MV-4-11 (cell line): ENCODE results near the gene UBTF.

Source experiments
- DNase-seq: peaks from one replicate; lab custom pipeline; 2025; lab: John Stamatoyannopoulos, UW

The UBTF gene

DNA sequence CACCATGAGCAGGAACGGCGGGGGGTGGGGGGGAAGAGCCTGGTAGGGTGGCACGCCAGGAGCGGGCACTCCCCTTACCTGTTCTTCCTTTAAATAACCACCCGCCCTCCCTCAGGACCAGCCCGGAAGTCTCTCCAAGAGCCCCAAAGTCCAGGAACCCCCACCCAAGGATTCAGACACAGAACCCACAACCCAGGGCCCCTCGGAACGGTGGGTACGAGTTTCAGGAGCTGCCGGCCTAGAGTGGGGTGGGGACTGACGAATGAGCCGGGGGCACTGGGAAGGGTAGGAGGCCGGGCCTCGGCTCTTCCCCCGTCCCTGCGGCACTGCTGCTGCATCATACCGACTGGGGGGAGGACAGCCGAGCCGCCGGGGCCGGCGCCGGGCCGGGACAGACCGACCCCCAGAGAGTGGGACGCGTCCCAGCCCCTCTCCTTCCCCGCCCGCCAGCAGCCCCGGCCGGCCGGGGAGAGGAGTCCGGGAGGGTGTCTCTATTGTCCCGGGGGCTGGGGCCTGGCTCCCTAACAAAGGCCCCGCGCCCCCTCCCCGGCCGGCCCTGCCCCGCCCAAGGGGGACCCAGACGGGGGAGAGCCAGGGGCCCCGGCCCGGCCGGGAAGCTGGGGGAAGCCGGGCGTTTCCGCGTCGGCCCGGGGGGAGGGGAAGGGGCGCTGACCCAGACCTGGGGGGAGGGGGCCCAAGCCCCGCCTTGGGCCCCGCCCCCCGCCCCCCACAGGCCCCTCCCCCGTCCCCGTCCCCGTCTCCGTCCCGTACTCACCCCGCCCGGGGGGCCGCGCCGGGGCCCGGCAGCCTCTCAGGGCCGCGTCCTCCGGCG lies 20.5 kb downstream of the UBTF start:
- no peak for DNase-seq

DNA sequence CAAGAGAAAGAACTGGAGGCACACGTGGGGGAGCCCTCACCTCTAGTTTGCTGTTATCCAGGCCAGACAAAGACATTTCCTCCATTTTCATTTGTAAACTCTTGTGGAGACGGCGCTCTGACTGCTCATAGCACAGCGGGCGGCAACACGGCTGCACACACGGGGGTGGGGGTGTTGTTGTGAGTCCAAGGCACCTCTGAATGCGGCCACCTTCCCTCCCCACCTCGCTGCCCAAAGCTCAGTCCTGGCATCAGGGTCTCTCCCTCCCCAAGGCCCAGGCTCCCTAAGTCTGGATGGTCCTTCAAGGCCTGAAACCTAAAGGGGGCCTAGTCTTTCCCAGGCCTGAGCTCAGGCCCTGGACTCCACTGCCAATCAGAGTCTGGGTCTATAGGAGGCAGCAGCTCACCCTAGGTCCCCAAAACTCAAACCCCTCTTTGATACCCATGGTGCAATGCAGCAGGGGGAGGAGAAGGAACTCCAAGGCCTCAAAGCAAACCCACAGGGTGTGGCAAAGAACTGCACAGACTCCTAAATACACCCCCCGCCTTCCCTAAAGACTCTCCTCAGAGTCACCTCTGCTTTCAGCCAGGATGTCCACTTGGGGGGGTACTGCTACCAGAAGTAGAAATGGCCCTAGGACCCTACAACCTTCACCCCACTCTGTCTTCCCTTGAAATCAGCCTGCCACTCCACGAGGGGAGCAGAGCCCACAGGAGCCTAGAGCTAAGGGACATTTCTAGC lies 21.3 kb downstream of the UBTF start:
- DNase-seq = peak; percentile 87

DNA sequence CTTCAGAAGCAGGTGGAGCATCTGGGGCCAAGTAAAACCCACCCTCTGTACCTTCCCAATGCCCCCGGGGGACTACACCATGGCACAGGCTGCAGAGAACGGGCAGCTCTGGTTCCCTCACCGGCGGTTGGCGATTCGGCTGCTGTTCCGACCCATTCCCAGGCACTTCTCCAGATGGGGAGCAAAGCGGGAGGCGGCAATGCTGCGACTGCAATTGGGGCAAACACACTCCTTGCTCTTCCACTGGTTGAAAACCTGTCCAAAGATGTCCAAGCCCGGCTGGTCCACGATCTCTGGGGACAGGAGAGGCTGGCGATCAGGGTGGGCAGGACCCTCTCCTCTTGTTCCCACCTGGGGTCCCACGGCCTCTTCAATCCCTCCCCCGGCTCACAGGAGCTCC lies 22.4 kb downstream of the UBTF start:
- no peak for DNase-seq

DNA sequence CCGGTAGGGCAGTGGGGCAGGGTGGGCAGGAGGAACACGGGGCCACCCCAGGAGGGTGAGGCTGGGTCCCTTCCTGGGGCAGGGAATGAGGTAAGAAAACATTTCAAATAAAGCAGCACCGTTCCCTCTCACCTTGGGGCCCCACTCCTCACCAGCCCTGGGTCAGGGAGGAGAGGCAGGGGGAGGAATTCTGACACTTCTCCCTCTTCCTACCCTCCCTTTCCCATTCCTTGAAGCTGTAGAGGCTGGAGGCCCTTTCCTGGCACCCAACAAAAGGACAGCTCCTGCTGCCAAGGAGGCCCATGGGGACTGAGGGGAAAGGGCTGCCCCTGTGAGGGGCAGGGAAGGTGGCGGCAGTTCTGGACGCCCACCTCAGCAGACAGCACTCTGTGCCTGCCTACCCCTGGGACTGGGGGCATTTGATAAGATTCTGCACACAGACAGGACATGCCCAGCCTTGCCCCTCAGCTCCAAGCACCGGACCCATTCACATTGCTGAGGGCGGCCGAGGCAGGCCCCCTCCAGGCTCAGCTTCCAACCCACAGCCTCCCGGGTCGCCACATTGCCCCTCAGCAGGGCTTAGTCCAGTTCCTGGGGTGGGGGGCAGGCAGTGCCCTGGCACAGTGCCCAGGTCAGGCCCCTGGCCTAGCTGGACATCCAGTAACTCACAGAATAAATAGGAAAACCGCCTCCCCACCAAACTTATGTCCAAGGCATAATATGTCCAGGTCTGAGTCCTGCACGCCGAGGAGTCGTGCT lies 26.0 kb downstream of the UBTF start:
- DNase-seq = no peak

DNA sequence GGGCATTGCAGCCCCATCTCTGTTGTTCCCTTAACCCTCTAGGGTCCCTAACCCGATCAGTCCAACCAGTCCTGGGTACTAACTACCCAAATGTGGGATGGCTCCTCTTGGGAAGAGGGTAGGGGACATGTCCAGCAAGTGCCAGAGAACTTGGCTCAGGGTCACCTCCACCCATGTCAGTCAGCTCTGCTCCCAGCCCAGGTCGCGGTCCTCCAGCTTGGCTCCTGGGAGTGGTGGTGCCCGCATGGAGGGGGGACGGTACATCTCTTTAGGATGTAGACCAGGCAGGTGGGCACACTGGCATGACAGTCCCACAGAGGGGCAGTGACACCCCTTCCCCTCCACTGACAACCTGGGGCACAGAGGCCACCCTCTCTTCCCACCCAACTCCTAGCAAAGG lies 26.7 kb downstream of the UBTF start:
- DNase-seq = no peak

DNA sequence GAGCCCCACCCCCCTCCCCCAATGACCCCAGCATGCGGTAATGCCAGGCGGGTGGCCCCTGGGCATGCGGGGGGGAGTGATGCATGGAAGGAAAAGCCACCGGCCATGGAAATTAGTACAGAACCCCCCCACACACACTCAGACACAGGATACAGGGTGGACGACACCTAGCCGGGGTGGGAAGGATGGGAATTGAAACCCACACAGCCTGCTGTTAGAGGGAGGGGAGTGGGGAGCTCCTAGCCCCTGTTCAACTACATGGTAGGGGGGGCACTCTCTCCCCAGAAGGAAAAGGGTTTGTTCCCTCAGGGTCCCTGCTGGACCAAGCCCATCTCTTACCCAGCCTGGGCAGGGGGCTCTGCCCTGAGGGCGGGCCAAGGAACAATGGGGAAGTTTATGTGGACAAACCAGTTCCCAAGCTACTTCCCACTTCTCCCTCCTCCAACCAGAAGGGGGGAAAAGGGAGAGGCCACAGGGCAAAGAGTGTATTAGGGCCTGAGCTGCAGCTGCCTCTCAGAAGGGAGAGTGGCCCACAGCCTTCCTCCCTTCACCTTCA lies 27.5 kb downstream of the UBTF start:
- peak; percentile 5 for DNase-seq

GRCh38 chr17:44191369-44191768 lies 28.1 kb downstream of the UBTF start:
- no peak for DNase-seq

DNA sequence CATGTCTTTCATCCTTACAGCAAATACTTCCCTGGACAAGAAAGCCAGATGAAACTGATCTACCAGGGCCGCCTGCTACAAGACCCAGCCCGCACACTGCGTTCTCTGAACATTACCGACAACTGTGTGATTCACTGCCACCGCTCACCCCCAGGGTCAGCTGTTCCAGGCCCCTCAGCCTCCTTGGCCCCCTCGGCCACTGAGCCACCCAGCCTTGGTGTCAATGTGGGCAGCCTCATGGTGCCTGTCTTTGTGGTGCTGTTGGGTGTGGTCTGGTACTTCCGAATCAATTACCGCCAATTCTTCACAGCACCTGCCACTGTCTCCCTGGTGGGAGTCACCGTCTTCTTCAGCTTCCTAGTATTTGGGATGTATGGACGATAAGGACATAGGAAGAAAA lies 29.0 kb downstream of the UBTF start:
- DNase-seq = no peak

- no peak for DNase-seq
Observed at GRCh38 chr17:44188576-44189403, 30.7 kb downstream of the UBTF start.

DNA sequence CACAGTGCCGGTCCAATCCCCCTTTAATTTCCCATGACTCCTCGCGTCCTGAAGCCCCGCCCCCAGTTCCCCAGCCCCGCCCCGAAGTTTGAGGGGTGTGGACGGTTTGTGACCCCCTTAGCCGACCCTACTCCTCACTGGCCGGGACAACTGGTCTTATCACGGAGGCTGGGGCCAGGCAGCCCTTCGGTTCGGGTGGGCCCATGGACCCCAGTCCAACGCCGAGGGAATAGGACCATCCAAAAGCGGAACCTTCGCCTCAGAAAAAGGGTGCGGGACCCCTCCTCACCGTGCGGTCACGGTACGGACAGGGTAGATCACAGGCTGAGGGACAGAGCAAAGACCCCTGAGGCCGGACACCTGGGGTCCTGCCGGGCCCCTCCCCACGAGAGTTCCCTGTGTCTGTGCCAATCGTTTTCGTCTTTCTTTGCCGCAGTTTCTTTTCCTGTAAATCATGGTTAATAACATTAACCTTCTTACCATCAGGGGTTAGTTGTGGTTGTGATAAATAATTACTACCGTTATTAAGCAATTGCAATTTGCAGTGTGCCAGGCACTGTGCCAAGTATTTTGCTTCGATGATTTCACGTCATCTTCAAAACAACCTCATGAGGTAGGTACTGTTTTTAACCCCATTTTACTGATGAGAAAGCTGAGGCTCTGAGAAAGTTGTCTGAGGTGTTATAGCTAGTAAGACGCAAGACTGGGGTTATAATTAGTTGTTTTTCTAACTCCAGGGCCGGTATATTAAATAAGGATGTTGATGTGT lies 32.2 kb downstream of the UBTF start:
- DNase-seq = peak; percentile 3

DNA sequence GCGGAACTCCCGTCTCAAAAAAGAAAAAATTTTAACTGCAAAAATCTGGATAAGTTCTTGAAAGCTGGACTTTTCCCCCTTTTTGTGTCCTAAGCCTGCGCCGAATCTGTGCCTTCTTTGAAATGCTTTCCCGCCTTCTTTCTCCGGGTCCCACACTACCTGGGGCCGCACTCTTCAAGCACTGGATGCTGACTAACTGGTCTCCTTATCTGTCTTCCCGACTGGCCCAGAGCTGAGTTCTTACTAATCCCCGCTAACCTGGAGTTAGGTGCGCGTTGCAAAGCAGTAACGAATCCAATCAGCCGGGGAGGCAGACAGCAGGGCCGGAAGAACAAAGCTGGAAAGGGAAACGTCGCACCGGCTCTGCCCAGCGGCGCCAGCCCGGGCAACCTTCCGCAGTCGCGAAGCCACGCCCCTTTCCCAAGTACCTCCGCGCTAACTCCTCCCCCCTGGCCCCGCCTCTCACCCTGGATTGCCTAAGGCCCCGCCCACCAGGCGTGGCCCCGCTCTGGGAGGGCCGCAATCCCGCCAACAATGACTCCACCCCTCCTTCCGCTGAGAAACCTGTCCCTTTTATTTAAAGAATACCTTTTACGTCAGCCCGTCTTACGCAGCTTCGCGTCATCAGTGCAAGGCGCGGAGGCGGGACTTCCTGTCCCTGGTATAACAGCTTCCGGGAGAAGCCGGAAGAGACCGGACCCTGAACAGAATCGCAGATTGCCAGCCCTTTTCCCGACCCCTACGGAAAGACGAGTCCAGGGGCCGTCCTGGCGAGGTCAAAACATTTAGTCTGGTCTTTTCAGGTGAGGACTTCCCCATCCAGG lies 33.0 kb downstream of the UBTF start, which contains the start of gene TMUB2:
TMUB2 (plus strand) TSS at position 666 of the 824 bp plus-strand sequence. CDS start 737 bp downstream, outside the sequence.
- DNase-seq = peak; percentile 99

GRCh38 chr17:44184212-44184810 lies 35.2 kb downstream of the UBTF start:
- no peak for DNase-seq

DNA sequence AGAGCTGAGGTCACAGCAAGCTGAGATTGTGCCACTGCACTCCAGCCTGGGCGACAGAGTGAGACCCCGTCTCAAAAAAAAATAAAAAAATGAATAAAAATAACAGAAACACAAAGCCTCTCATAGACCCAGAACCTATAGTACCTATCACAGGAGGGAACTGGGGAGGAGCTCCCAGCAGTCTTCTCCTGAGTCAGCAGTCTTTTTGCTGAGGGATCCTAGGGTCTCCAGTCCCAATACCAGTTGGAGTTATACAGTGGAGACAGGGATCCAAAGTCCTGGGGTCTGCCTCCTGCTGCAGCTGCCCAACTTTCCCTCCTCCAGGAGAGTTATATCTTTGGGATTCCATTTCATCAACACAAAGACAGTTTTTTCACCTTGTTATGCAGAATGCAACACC lies 36.5 kb downstream of the UBTF start:
- DNase-seq = no peak

GRCh38 chr17:44178133-44178532 lies 41.3 kb downstream of the UBTF start:
- no peak for DNase-seq

DNA sequence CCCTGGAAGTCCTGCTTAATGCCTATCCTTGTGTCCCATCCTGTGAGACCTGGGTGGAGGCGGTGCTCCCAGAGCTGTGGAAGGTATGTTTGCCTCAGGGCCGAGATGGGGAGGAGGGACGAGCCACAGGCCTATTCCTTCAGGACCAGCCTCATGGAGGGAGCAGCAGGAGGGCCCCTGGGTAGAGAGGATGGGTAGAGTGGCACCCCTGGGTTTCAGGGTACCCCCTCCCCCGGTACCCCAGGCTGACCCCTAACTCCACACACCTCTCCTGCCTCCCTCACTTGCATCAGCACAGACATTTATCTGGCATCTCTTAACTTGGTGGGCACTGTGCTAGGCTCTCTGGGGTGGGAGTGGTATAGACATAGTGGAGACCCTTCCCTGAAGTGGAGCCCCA lies 41.8 kb downstream of the UBTF start:
- DNase-seq = no peak

DNA sequence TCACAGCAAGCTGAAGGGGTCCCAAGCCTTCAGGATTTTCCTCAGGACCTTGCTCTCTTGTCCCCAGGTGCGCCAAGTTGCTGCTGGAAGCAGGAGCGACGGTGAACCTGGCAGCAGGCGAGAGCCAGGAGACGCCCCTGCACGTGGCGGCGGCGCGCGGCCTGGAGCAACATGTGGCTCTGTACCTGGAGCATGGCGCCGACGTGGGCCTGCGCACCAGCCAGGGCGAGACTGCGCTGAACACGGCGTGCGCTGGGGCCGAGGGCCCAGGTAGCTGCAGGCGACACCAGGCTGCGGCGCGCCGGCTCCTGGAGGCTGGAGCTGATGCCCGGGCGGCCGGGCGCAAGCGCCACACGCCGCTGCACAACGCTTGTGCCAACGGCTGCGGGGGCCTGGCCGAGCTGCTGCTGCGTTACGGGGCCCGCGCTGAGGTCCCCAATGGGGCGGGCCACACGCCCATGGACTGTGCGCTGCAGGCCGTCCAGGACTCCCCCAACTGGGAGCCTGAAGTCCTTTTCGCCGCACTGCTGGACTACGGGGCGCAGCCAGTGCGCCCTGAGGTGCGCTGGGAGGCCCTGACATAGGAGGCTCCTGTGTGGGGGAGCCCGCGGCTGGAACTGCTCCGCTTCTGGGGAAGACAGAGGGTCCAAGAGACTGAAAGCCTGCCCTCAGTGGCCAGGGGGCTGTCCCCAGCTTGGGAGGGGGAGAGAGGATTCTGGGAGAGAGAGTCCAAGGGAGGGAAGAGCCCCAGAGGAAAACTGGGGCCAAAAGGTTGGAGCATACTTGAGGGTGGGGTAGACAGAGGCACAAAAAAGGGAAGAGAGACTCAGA lies 42.6 kb downstream of the UBTF start:
- DNase-seq = no peak

GRCh38 chr17:44176257-44176656 lies 43.2 kb downstream of the UBTF start:
- DNase-seq = peak; percentile 9

- no peak for DNase-seq
Observed at GRCh38 chr17:44174427-44174826, 45.0 kb downstream of the UBTF start.
